ENCODE data around the gene PRRC2B. TPM values are rescaled to one million over a fixed set of nuclear protein-coding genes. Genes with fewer than 3 reads are reported as not detected.

The PRRC2B gene
- total and polyA plus RNA-seq, 2 of the 8 experiments (the other 6 are each of a cell fraction or from before 2014, with no cell fraction given) = 37.3 to 249 TPM

- Histone ChIP-seq H3K4me3 (ENCODE audit: extremely low read depth in 1 of 4, insufficient read depth in 2 of 4, low read depth in 3 of 4, low read length in 4 of 4) (no peak overlapping the region), H4K20me1 (replicated peaks in 1 of 2; ENCODE audit: control insufficient read depth in 1 of 2, insufficient read depth in 2 of 2, low read length in 2 of 2) (peaks cover 8 to 16% of the 10 kb centered on the region in 2 experiments), H3K56ac (replicated peaks; ENCODE audit: insufficient read length, low read depth, low read length) (no peak overlapping the region), H3K9me3 (ENCODE audit: insufficient read depth in 2 of 2, low read depth in 1 of 2, low read length in 1 of 2) (no peaks in the 10 kb centered on the region), H3K27me3 (replicated peaks in 1 of 4; ENCODE audit: control insufficient read depth in 3 of 4, extremely low read depth in 1 of 4, insufficient read depth in 3 of 4, low read length in 3 of 4) (no peaks in the 10 kb centered on the region), H2BK5ac (ENCODE audit: low read depth, low read length) (no peak overlapping the region), H2BK15ac (ENCODE audit: low read length) (no peak overlapping the region), H3K23me2 (ENCODE audit: low read depth, low read length) (no peaks in the 10 kb centered on the region; the same call in 1 of the 2 replicates), H3K4ac (replicated peaks; ENCODE audit: insufficient read length, low read depth, low read length) (no peak overlapping the region), H3K18ac (ENCODE audit: extremely low read depth, low read length) (no peak overlapping the region), H4K5ac (ENCODE audit: insufficient read length, low read depth, low read length) (no peak overlapping the region), H3K27ac (ENCODE audit: low read depth, low read length) (no peak overlapping the region), H2AFZ (ENCODE audit: low read length) (no peak overlapping the region), H3K36me3 (ENCODE audit: control insufficient read depth in 2 of 4, insufficient read depth in 4 of 4, low read length in 3 of 4) (peaks cover 46 to 92% (median 70%) of the 10 kb centered on the region in 4 experiments), H2BK20ac (ENCODE audit: low read length) (no peak overlapping the region), H3K79me2 (ENCODE audit: control insufficient read depth in 1 of 2, insufficient read depth in 2 of 2, low read length in 2 of 2) (peaks cover 0 to 66% of the 10 kb centered on the region in 2 experiments; a peak in 2 of 4 replicates), H3K4me2 (ENCODE audit: insufficient read depth in 1 of 2, low read depth in 2 of 2, low read length in 2 of 2) (no peak overlapping the region), H2BK12ac (ENCODE audit: low read depth, low read length) (no peak overlapping the region), H2BK120ac (replicated peaks; ENCODE audit: low read depth, low read length) (no peak overlapping the region), H3K14ac (ENCODE audit: insufficient read length) (no peak overlapping the region), H3K23ac (ENCODE audit: insufficient read length) (no peak overlapping the region), H3K4me1 (replicated peaks in 1 of 4; ENCODE audit: control insufficient read depth in 3 of 4, insufficient read depth in 4 of 4, low read length in 3 of 4) (peaks cover 0 to under 1% (median 0%) of the 10 kb centered on the region in 4 experiments; a peak in 1 of 7 replicates), H3K9ac (replicated peaks in 1 of 4; ENCODE audit: extremely low read depth in 1 of 4, low read depth in 3 of 4, low read length in 3 of 4) (no peak overlapping the region), H4K91ac (replicated peaks; ENCODE audit: insufficient read length, low read length) (no peak overlapping the region), H4K8ac (ENCODE audit: extremely low read depth, insufficient read depth, low read length) (no peak overlapping the region), H3K79me1 (ENCODE audit: low read depth, low read length) (peaks cover 7% of the 10 kb centered on the region; the same call in 1 of the 2 replicates), H2AK5ac (ENCODE audit: low read depth, low read length) (no peak overlapping the region)
- CTCF ChIA-PET (ENCODE audit: partially characterized antibody) = interaction anchor here (1.0 to 1.4 kb wide), 2 partner anchors 11 to 26 kb away, joined by 3 read pairs; no protein-coding TSS in a partner anchor
- FAIRE-seq (no peak), DNase-seq (ENCODE audit: low read depth in 1 of 2, low spot score in 2 of 2) (no peak)
- WGBS, 2 experiments (ENCODE audit: extremely low coverage in 1 of 2, insufficient coverage in 1 of 2, insufficient read length in 1 of 2, insufficient replicate concordance in 2 of 2, low coverage in 1 of 2, low lambda C conversion rate in 2 of 2, missing lambda C conversion rate in 1 of 2) = 92% methylated on average over 2 of the region's 2 CpGs; no CpG with 5 or more reads in 1 of the 2 experiments
- POLR2A ChIA-PET (ENCODE audit: partially characterized antibody) = interaction anchor here (0.7 to 1.2 kb wide), 2 partner anchors 9 to 11 kb away, joined by 3 to 4 read pairs; no protein-coding TSS in a partner anchor
- TF ChIP-seq HDAC6 (IDR thresholded peaks at IDR 0.05; ENCODE audit: low read depth, low read length) = no peak
- TF ChIP-seq CBX5 (IDR thresholded peaks at IDR 0.05; ENCODE audit: low read depth, low read length) = no peak
- no peak for TF ChIP-seq CHD2 (IDR thresholded peaks at IDR 0.05; ENCODE audit: low read length)
- TF ChIP-seq RXRA (IDR thresholded peaks at IDR 0.05; ENCODE audit: insufficient read depth, low read depth, low read length) = no peak
- no peak for TF ChIP-seq USF2 (IDR thresholded peaks at IDR 0.05; ENCODE audit: low read length)
- TF ChIP-seq SRF (IDR thresholded peaks at IDR 0.05; ENCODE audit: low read depth, low read length) = no peak
- no peak for TF ChIP-seq RFX5 (IDR thresholded peaks at IDR 0.05; ENCODE audit: borderline replicate concordance, low read depth, low read length)
- no peak for TF ChIP-seq RBBP5 (IDR thresholded peaks at IDR 0.05; ENCODE audit: borderline replicate concordance, low read depth, low read length)
- TF ChIP-seq CTBP2 (IDR thresholded peaks at IDR 0.05; ENCODE audit: borderline replicate concordance, insufficient read depth, insufficient read length, low read length) = no peak
- no peak for TF ChIP-seq MAFK (IDR thresholded peaks at IDR 0.05; ENCODE audit: low read depth, low read length)
- no peak for TF ChIP-seq CBX8 (IDR thresholded peaks at IDR 0.05; ENCODE audit: borderline replicate concordance, low read depth, low read length)
- TF ChIP-seq CEBPB (IDR thresholded peaks at IDR 0.05; ENCODE audit: low read depth, low read length) = no peak
- no peak for TF ChIP-seq ASH2L (IDR thresholded peaks at IDR 0.05; ENCODE audit: low read length)
- TF ChIP-seq TCF12 (IDR thresholded peaks at IDR 0.05; ENCODE audit: low read depth, low read length) = no peak
These were observed 49.8 kb downstream of the PRRC2B start for GRCh38 chr9:131443648-131444047.

Measured in H1 (cell line).